ENCODE measurements around the gene GEMIN7.

GEMIN7 gene

GRCh38 chr19:45133661-45134060 lies 54.6 kb downstream of the GEMIN7 start:
- DNase-seq, result no peak

GRCh38 chr19:45135176-45135885 lies 56.3 kb downstream of the GEMIN7 start:
- no peak for DNase-seq

- DNase-seq, result no peak
These were observed 57.6 kb downstream of the GEMIN7 start for GRCh38 chr19:45136507-45137178.

- no peak for DNase-seq
These were observed 58.2 kb downstream of the GEMIN7 start for GRCh38 chr19:45137179-45137761.

GRCh38 chr19:45138303-45138751 lies 59.3 kb downstream of the GEMIN7 start:
- DNase-seq, result no peak

- DNase-seq, result no peak
These were observed 60.5 kb downstream of the GEMIN7 start for GRCh38 chr19:45139286-45140143.

GRCh38 chr19:45140144-45140503 lies 61.1 kb downstream of the GEMIN7 start:
- no peak for DNase-seq

- no peak for DNase-seq
These were observed 61.5 kb downstream of the GEMIN7 start for GRCh38 chr19:45140533-45140932.
